Measurements from ENCODE around the gene FAM180B.

DNA sequence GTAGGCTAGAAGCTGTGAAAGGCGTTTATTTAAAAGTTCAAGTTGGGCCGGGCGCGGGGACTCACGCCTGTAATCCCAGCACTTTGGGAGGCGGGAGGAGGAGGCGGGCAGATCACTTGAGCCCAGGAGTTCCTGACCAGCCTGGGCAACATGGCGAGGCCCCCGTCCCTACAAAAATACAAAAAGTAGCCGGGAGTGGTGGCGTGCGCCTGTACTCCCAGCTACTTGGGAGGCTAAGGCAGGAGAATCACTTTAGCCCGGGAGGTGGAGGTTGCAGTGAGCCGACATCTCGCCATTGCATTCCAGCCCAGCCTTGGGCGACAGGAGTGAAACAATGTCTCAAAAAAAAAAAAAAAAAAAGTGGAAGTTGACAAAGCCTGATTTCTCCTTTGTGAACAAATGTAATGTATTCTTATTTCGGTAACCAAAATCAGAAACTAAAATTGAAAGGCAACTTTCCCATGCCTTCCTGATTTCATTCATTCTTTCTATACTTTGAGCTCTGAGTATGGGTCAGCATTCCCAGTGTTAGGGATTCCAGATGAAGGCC lies 20.3 kb upstream of the FAM180B start:
- TF ChIP-seq ZNF274 (IDR thresholded peaks at IDR 0.05; ENCODE audit: low read depth, low read length) (no peak), SUZ12 (IDR thresholded peaks at IDR 0.05; ENCODE audit: extremely low read depth, insufficient read depth, insufficient read length) (no peak)

Measured in NT2/D1 (cell line).